ENCODE measurements around the gene ALDOB.

DNA sequence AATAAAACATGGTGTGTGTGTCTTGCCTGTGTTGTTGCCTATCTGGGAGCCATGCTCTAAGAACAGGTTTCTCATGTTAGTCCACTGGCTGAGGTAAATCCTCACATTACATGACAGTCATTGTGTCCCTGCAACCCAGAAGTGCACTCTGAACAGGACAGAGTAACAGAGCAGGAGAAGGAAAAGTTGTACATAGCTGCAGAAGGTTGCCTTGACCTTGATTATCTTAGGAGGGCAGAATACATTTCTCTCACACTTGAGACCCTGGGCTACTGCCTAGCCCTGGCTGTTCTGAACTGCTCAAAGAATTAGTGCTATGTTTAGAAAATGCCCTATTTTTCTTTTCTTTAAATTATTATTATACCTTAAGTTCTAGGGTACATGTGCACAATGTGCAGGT lies 20.0 kb downstream of the ALDOB start:
- TF ChIP-seq GATA3 (IDR thresholded peaks at IDR 0.05; ENCODE audit: low read depth, low read length) (no peak), GATA2 (IDR thresholded peaks at IDR 0.05; ENCODE audit: low read depth, low read length) (no peak)

All from SH-SY5Y (cell line).